CD8-positive, alpha-beta memory T cell (primary cell): Measurements from ENCODE around the gene CCDC158. TPM values are rescaled to one million over a fixed set of nuclear protein-coding genes. Genes with fewer than 3 reads are reported as not detected.
"Not testable (repeated sequence)": the region's sequence is repeated elsewhere in the genome, so short reads cannot be mapped to it uniquely, and the experiment has no call there.

Source experiments
- CTCF ChIA-PET: fragments of 350-600 bp; sonication (Branson Sonifier 250); formaldehyde crosslinking; loops from one replicate; lab custom pipeline; 2021; ENCODE audit warnings: antibody characterized with exemption; lab: Charles Lee
- POLR2A ChIA-PET: fragments of 350-600 bp; sonication (Branson Sonifier 250); formaldehyde crosslinking; loops from one replicate; lab custom pipeline; 2021; ENCODE audit warnings: antibody characterized with exemption; lab: Charles Lee
- DNase-seq, 5 donors: peaks; one replicate each; pipeline versions ENCODE4 v3.0.0 to v3.0.0-alpha.2; 2020 to 2022; ENCODE audit warnings: mixed read lengths in 1 of 5
- H3K27ac ChIP-seq: one replicate; pipeline ENCODE4 v1.7.0; 2013; ENCODE audit warnings: low read depth, mild to moderate bottlenecking, low read length, moderate library complexity
- H3K27me3 ChIP-seq: 2 replicates; pipeline ENCODE4 v1.7.0; 2013; ENCODE audit warnings: low read length, mild to moderate bottlenecking; ENCODE audit not compliant: insufficient read depth, poor library complexity, severe bottlenecking
- H3K36me3 ChIP-seq: 2 replicates; pipeline ENCODE4 v1.7.0; 2013; ENCODE audit warnings: mild to moderate bottlenecking, low read length, moderate library complexity; ENCODE audit not compliant: insufficient read depth
- H3K4me1 ChIP-seq: 2 replicates; pipeline ENCODE4 v1.7.0; 2013; ENCODE audit warnings: mild to moderate bottlenecking, low read length, moderate library complexity; ENCODE audit not compliant: insufficient read depth
- H3K4me3 ChIP-seq: 2 replicates; pipeline ENCODE4 v1.7.0; 2013; ENCODE audit warnings: mild to moderate bottlenecking, low read length
- H3K9me3 ChIP-seq: 2 replicates; pipeline ENCODE4 v1.7.0; 2013; ENCODE audit warnings: mild to moderate bottlenecking, low read length
- H3K27ac Mint-ChIP-seq, 8 donors: one replicate each; pipeline ENCODE4 v1.8.0; 2020 to 2021; ENCODE audit warnings: mixed read lengths in 8 of 8, mild to moderate bottlenecking in 6 of 8, inconsistent platforms in 3 of 8, moderate library complexity in 3 of 8
- H3K27me3 Mint-ChIP-seq, 2 donors: one replicate each; pipeline ENCODE4 v1.8.0; 2020 to 2021; ENCODE audit warnings: mixed read lengths in 2 of 2, mild to moderate bottlenecking in 1 of 2, moderate library complexity in 1 of 2
- H3K36me3 Mint-ChIP-seq, 3 donors: one replicate each; pipeline ENCODE4 v1.8.0; 2020 to 2021; ENCODE audit warnings: mixed read lengths in 3 of 3, inconsistent platforms in 1 of 3, mild to moderate bottlenecking in 1 of 3
- H3K4me1 Mint-ChIP-seq, 3 donors: one replicate each; pipeline ENCODE4 v1.8.0; 2020 to 2021; ENCODE audit warnings: mixed read lengths in 3 of 3, inconsistent platforms in 1 of 3, mild to moderate bottlenecking in 1 of 3
- H3K4me3 Mint-ChIP-seq, 7 donors: one replicate each; pipeline ENCODE4 v1.8.0; 2020 to 2021; ENCODE audit warnings: mixed read lengths in 7 of 7, mild to moderate bottlenecking in 6 of 7, moderate library complexity in 4 of 7, inconsistent platforms in 2 of 7
- H3K9me3 Mint-ChIP-seq, 5 donors: one replicate each; pipeline ENCODE4 v1.8.0; 2020 to 2022; ENCODE audit warnings: mixed read lengths in 5 of 5, mild to moderate bottlenecking in 3 of 5, moderate library complexity in 2 of 5, inconsistent platforms in 1 of 5
- polyA plus RNA-seq: library from polyadenylated mRNA; unstranded; fragments of 300-500 nt; fragmentation: Illumina TruSeq; gene quantifications from one replicate; pipeline ENCODE4 v1.2.3, GENCODE V29; 2021
- total RNA-seq, 2 experiments: library from RNA; stranded (reverse); gene quantifications; one replicate each; pipeline ENCODE4 v1.2.3, GENCODE V29; 2021

The CCDC158 gene
- total and polyA plus RNA-seq, 3 experiments from 2014 or later, result not detected

- DNase-seq, result no peak
- no peaks in the 10 kb centered on the region for H3K27me3 ChIP-seq
- no peak overlapping the region for H3K27ac ChIP-seq
- H3K36me3 Mint-ChIP-seq, result peaks cover 0 to 35% (median 9%) of the 10 kb centered on the region in 3 donors
- ChIA-PET POLR2A (no interaction called here), CTCF (interaction anchor here (0.7 kb wide), 1 partner anchor 11 kb away, joined by 4 read pairs; no protein-coding TSS in a partner anchor)
- peaks cover 3 to 8% (median 4%) of the 10 kb centered on the region in 3 donors for H3K4me1 Mint-ChIP-seq
- H3K9me3 Mint-ChIP-seq, result peaks cover 9 to 23% (median 16%) of the 10 kb centered on the region in 5 donors
- H3K4me3 ChIP-seq, result no peak overlapping the region
- H3K4me1 ChIP-seq, result no peaks in the 10 kb centered on the region
- no peak overlapping the region for H3K4me3 Mint-ChIP-seq
- no peaks in the 10 kb centered on the region for H3K9me3 ChIP-seq
- no peak overlapping the region for H3K27ac Mint-ChIP-seq
- H3K27me3 Mint-ChIP-seq, result peaks cover 7 to 15% of the 10 kb centered on the region in 2 donors
- H3K36me3 ChIP-seq, result no peaks in the 10 kb centered on the region
Measured at GRCh38 chr4:76296286-76296820, 124.6 kb downstream of the CCDC158 start.

GRCh38 chr4:76293772-76294171 is 127.2 kb downstream of the CCDC158 start:
- Histone ChIP-seq H3K9me3 (no peaks in the 10 kb centered on the region), H3K27ac (no peak overlapping the region), H3K4me3 (no peak overlapping the region), H3K27me3 (no peaks in the 10 kb centered on the region), H3K4me1 (no peaks in the 10 kb centered on the region), H3K36me3 (no peaks in the 10 kb centered on the region)
- Mint-ChIP-seq H3K27ac (no peak overlapping the region), H3K4me1 (no peaks in the 10 kb centered on the region), H3K4me3 (no peak overlapping the region), H3K36me3 (peaks cover 0 to 35% (median 9%) of the 10 kb centered on the region in 3 donors), H3K9me3 (peaks cover 9 to 23% (median 15%) of the 10 kb centered on the region in 5 donors), H3K27me3 (peaks cover 10 to 19% of the 10 kb centered on the region in 2 donors)
- ChIA-PET POLR2A (no interaction called here), CTCF (no interaction called here)
- no peak for DNase-seq

GRCh38 chr4:76292730-76293129 is 128.2 kb downstream of the CCDC158 start:
- H3K4me3 ChIP-seq, result no peak overlapping the region
- H3K4me3 Mint-ChIP-seq, result no peak overlapping the region
- H3K27ac ChIP-seq, result no peak overlapping the region
- peaks cover 3 to 18% (median 8%) of the 10 kb centered on the region in 5 donors for H3K9me3 Mint-ChIP-seq
- POLR2A ChIA-PET, result no interaction called here
- CTCF ChIA-PET, result no interaction called here
- H3K36me3 Mint-ChIP-seq, result peaks cover 0 to 32% (median 6%) of the 10 kb centered on the region in 3 donors
- no peaks in the 10 kb centered on the region for H3K9me3 ChIP-seq
- peaks cover 9 to 22% of the 10 kb centered on the region in 2 donors for H3K27me3 Mint-ChIP-seq
- H3K27me3 ChIP-seq, result no peaks in the 10 kb centered on the region
- no peak overlapping the region for H3K27ac Mint-ChIP-seq
- no peaks in the 10 kb centered on the region for H3K4me1 ChIP-seq
- no peaks in the 10 kb centered on the region for H3K36me3 ChIP-seq
- H3K4me1 Mint-ChIP-seq, result no peaks in the 10 kb centered on the region
- DNase-seq, result no peak

GRCh38 chr4:76287811-76288210 is 133.1 kb downstream of the CCDC158 start:
- Mint-ChIP-seq H3K36me3 (peaks cover 0 to 19% (median 0%) of the 10 kb centered on the region in 3 donors), H3K27me3 (peaks cover 4 to 20% of the 10 kb centered on the region in 2 donors)
- DNase-seq, H3K27ac ChIP-seq, H3K4me3 ChIP-seq, H3K9me3 Mint-ChIP-seq, H3K27me3 ChIP-seq, H3K27ac Mint-ChIP-seq, H3K4me1 Mint-ChIP-seq, H3K36me3 ChIP-seq, H3K4me1 ChIP-seq, H3K4me3 Mint-ChIP-seq, POLR2A ChIA-PET, CTCF ChIA-PET, H3K9me3 ChIP-seq: not testable (repeated sequence)

GRCh38 chr4:76283900-76284299 is 137.0 kb downstream of the CCDC158 start:
- H3K27me3 Mint-ChIP-seq, result peaks cover 0 to 5% of the 10 kb centered on the region in 2 donors
- no peaks in the 10 kb centered on the region for H3K4me1 ChIP-seq
- H3K9me3 ChIP-seq, result no peaks in the 10 kb centered on the region
- POLR2A ChIA-PET, result no interaction called here
- CTCF ChIA-PET, result no interaction called here
- no peak overlapping the region for H3K4me3 ChIP-seq
- no peaks in the 10 kb centered on the region for H3K27me3 ChIP-seq
- H3K4me1 Mint-ChIP-seq, result peaks cover 0 to 4% (median 0%) of the 10 kb centered on the region in 3 donors
- H3K4me3 Mint-ChIP-seq, result no peak overlapping the region
- peaks cover 0 to 19% (median 0%) of the 10 kb centered on the region in 3 donors for H3K36me3 Mint-ChIP-seq
- no peak overlapping the region for H3K27ac Mint-ChIP-seq
- H3K36me3 ChIP-seq, result no peaks in the 10 kb centered on the region
- H3K27ac ChIP-seq, result no peak overlapping the region
- peaks cover 0 to 9% (median 0%) of the 10 kb centered on the region in 5 donors for H3K9me3 Mint-ChIP-seq
- no peak for DNase-seq

GRCh38 chr4:76282941-76283689 is 137.8 kb downstream of the CCDC158 start:
- no peaks in the 10 kb centered on the region for H3K27me3 ChIP-seq
- CTCF ChIA-PET, result no interaction called here
- peaks cover 0 to 11% of the 10 kb centered on the region in 2 donors for H3K27me3 Mint-ChIP-seq
- no peak overlapping the region for H3K27ac ChIP-seq
- no peaks in the 10 kb centered on the region for H3K9me3 ChIP-seq
- no peaks in the 10 kb centered on the region for H3K36me3 ChIP-seq
- H3K4me3 Mint-ChIP-seq, result no peak overlapping the region
- H3K4me1 ChIP-seq, result no peaks in the 10 kb centered on the region
- no peak for DNase-seq
- POLR2A ChIA-PET, result no interaction called here
- no peak overlapping the region for H3K27ac Mint-ChIP-seq
- peaks cover 0 to 19% (median 0%) of the 10 kb centered on the region in 3 donors for H3K36me3 Mint-ChIP-seq
- H3K9me3 Mint-ChIP-seq, result peaks cover 0 to 9% (median 0%) of the 10 kb centered on the region in 5 donors
- H3K4me1 Mint-ChIP-seq, result peaks cover 0 to 4% (median 0%) of the 10 kb centered on the region in 3 donors
- H3K4me3 ChIP-seq, result no peak overlapping the region

- H3K27me3 ChIP-seq, POLR2A ChIA-PET, H3K27ac ChIP-seq, H3K4me1 ChIP-seq, H3K36me3 Mint-ChIP-seq, H3K27ac Mint-ChIP-seq, H3K9me3 ChIP-seq, H3K36me3 ChIP-seq, H3K4me1 Mint-ChIP-seq, DNase-seq, H3K4me3 ChIP-seq, H3K4me3 Mint-ChIP-seq, H3K9me3 Mint-ChIP-seq: not testable (repeated sequence)
- CTCF ChIA-PET, result interaction anchor here (1.0 kb wide), 1 partner anchor 96 kb away, joined by 3 read pairs; no protein-coding TSS in a partner anchor
- H3K27me3 Mint-ChIP-seq, result peaks cover 4 to 11% of the 10 kb centered on the region in 2 donors
Measured at GRCh38 chr4:76281594-76281993, 139.3 kb downstream of the CCDC158 start.
